Measurements from ENCODE around the gene RAN. TPM values are rescaled to one million over a fixed set of nuclear protein-coding genes. Genes with fewer than 3 reads are reported as not detected.

Gene RAN
- polyA plus RNA-seq, 1 donor from 2014 or later = 616 TPM

DNA sequence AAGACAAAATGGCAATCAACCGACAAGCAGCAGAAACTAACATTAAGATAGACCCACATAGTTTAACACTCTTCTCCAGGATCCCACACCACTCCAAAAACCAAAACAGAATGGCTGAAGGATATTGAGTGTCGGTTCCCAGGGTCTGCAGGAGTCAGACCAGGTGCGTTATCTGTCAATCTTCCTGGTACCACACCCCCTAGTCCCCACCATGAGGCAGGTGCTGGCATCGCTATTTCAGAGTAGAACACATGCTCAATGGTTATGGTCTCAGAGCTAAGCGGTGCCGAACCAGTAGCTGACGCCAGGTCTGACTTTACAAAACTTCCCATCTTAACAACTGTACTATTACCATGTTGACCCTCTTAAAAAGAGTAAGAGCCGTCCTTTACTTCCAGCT is 43.0 kb upstream of the RAN start:
- H3K27me3 ChIP-seq (ENCODE audit: insufficient read depth, low read depth, low read length) = no peaks in the 10 kb centered on the region
- TF ChIP-seq, protein P1, sequence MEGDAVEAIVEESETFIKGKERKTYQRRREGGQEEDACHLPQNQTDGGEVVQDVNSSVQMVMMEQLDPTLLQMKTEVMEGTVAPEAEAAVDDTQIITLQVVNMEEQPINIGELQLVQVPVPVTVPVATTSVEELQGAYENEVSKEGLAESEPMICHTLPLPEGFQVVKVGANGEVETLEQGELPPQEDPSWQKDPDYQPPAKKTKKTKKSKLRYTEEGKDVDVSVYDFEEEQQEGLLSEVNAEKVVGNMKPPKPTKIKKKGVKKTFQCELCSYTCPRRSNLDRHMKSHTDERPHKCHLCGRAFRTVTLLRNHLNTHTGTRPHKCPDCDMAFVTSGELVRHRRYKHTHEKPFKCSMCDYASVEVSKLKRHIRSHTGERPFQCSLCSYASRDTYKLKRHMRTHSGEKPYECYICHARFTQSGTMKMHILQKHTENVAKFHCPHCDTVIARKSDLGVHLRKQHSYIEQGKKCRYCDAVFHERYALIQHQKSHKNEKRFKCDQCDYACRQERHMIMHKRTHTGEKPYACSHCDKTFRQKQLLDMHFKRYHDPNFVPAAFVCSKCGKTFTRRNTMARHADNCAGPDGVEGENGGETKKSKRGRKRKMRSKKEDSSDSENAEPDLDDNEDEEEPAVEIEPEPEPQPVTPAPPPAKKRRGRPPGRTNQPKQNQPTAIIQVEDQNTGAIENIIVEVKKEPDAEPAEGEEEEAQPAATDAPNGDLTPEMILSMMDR (IDR thresholded peaks at IDR 0.05; ENCODE audit: poor library complexity, severe bottlenecking) = no peak
- no peak for TF ChIP-seq EP300 (conservative IDR thresholded peaks at IDR 0.05; ENCODE audit: poor library complexity, severe bottlenecking)
- TF ChIP-seq EZH2 (IDR thresholded peaks at IDR 0.05; ENCODE audit: borderline replicate concordance, insufficient read depth, low read length, poor library complexity, severe bottlenecking) = no peak
- no peak for TF ChIP-seq POLR2AphosphoS5 (IDR thresholded peaks at IDR 0.05)
- TF ChIP-seq, protein P2, sequence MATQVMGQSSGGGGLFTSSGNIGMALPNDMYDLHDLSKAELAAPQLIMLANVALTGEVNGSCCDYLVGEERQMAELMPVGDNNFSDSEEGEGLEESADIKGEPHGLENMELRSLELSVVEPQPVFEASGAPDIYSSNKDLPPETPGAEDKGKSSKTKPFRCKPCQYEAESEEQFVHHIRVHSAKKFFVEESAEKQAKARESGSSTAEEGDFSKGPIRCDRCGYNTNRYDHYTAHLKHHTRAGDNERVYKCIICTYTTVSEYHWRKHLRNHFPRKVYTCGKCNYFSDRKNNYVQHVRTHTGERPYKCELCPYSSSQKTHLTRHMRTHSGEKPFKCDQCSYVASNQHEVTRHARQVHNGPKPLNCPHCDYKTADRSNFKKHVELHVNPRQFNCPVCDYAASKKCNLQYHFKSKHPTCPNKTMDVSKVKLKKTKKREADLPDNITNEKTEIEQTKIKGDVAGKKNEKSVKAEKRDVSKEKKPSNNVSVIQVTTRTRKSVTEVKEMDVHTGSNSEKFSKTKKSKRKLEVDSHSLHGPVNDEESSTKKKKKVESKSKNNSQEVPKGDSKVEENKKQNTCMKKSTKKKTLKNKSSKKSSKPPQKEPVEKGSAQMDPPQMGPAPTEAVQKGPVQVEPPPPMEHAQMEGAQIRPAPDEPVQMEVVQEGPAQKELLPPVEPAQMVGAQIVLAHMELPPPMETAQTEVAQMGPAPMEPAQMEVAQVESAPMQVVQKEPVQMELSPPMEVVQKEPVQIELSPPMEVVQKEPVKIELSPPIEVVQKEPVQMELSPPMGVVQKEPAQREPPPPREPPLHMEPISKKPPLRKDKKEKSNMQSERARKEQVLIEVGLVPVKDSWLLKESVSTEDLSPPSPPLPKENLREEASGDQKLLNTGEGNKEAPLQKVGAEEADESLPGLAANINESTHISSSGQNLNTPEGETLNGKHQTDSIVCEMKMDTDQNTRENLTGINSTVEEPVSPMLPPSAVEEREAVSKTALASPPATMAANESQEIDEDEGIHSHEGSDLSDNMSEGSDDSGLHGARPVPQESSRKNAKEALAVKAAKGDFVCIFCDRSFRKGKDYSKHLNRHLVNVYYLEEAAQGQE (IDR thresholded peaks at IDR 0.05; ENCODE audit: borderline replicate concordance) = no peak
- TF ChIP-seq SMC3 (conservative IDR thresholded peaks at IDR 0.05; ENCODE audit: poor library complexity) = no peak
- no peak for TF ChIP-seq MXI1 (conservative IDR thresholded peaks at IDR 0.05; ENCODE audit: poor library complexity, severe bottlenecking)
- TF ChIP-seq RAD21 (conservative IDR thresholded peaks at IDR 0.05) = no peak
- no peak for TF ChIP-seq TAF1 (IDR thresholded peaks at IDR 0.05; ENCODE audit: low read depth)
- H3K4me2 ChIP-seq (ENCODE audit: low read length) = no peak overlapping the region
- H3K9me3 ChIP-seq (ENCODE audit: low read length) = no peaks in the 10 kb centered on the region
- H4K20me1 ChIP-seq (ENCODE audit: insufficient read depth) = no peaks in the 10 kb centered on the region
- no peak overlapping the region for H3K9ac ChIP-seq (ENCODE audit: low read length)
- peaks cover 12% of the 10 kb centered on the region for H3K79me2 ChIP-seq (replicated peaks; ENCODE audit: insufficient read depth, low read length)
- no peak overlapping the region for H3K27ac ChIP-seq (ENCODE audit: low read length)
- no peaks in the 10 kb centered on the region for H3F3A ChIP-seq (ENCODE audit: insufficient read depth, low read length, poor library complexity, severe bottlenecking)
- no peaks in the 10 kb centered on the region for H3K36me3 ChIP-seq (ENCODE audit: insufficient read depth, low read length)
- H3K9me2 ChIP-seq (ENCODE audit: insufficient read depth, low read length) = no peaks in the 10 kb centered on the region
- H3K4me3 ChIP-seq (ENCODE audit: low read length) = no peak overlapping the region
- no peak overlapping the region for H2AFZ ChIP-seq (ENCODE audit: low read depth, low read length)

DNA sequence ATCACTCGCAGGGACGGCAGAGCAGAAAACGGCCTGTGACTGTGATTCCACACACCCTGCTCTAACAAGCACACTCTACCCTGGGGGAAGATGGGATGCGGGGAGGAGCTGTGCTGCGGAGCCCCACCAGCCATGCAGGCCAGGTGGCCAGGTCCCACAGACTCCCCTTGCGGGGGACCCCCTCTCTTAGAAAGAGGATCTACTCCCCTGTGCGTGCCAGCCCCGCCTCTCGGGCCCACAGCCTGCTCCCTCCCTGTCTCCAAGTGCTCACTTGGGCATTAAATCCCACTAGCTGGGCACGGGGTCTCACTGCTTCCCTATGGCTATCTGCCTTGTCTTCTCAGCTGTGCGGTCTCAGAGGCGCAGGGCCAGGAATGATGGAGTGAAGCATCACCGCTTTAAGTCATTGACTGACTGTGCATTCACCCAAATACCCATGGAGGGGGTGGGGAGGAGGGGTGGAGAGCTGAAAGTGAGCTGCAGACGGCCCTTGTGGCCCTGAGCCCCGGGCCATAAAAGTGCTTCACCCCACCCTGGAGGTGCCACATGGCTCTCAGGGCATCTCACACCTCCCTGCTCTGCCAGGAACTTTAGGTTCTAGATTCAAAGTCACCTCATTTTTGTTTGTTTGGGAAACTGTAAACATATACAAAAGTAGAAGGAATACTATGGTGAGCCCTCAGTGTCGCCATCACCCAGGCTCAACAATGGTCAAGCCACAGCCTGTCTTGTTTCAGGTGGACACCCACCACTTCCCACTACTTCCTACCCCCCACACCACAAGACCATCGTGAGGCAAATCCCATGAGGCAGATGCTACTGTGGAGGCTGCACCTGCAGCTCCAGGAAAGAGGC is 42.2 kb upstream of the RAN start:
- Histone ChIP-seq H2AFZ (ENCODE audit: low read depth, low read length) (no peak overlapping the region), H3K27ac (ENCODE audit: low read length) (no peak overlapping the region), H4K20me1 (ENCODE audit: insufficient read depth) (no peaks in the 10 kb centered on the region), H3K4me2 (ENCODE audit: low read length) (no peak overlapping the region), H3K9me3 (ENCODE audit: low read length) (no peaks in the 10 kb centered on the region), H3K79me2 (replicated peaks; ENCODE audit: insufficient read depth, low read length) (peaks cover 17% of the 10 kb centered on the region), H3K36me3 (ENCODE audit: insufficient read depth, low read length) (no peaks in the 10 kb centered on the region), H3K9ac (ENCODE audit: low read length) (no peak overlapping the region), H3K9me2 (ENCODE audit: insufficient read depth, low read length) (no peaks in the 10 kb centered on the region), H3F3A (ENCODE audit: insufficient read depth, low read length, poor library complexity, severe bottlenecking) (no peaks in the 10 kb centered on the region), H3K4me3 (ENCODE audit: low read length) (no peak overlapping the region), H3K27me3 (ENCODE audit: insufficient read depth, low read depth, low read length) (no peaks in the 10 kb centered on the region)
- TF ChIP-seq TAF1 (IDR thresholded peaks at IDR 0.05; ENCODE audit: low read depth) (no peak), POLR2AphosphoS5 (IDR thresholded peaks at IDR 0.05) (no peak), SMC3 (conservative IDR thresholded peaks at IDR 0.05; ENCODE audit: poor library complexity) (no peak)
